T-helper 22 cell (primary cell): ENCODE results near the gene STAT6.

Experiments
- DNase-seq: peaks from one replicate; pipeline ENCODE4 v3.0.0-alpha.2; 2020; ENCODE audit warnings: low read depth

The STAT6 gene

DNA sequence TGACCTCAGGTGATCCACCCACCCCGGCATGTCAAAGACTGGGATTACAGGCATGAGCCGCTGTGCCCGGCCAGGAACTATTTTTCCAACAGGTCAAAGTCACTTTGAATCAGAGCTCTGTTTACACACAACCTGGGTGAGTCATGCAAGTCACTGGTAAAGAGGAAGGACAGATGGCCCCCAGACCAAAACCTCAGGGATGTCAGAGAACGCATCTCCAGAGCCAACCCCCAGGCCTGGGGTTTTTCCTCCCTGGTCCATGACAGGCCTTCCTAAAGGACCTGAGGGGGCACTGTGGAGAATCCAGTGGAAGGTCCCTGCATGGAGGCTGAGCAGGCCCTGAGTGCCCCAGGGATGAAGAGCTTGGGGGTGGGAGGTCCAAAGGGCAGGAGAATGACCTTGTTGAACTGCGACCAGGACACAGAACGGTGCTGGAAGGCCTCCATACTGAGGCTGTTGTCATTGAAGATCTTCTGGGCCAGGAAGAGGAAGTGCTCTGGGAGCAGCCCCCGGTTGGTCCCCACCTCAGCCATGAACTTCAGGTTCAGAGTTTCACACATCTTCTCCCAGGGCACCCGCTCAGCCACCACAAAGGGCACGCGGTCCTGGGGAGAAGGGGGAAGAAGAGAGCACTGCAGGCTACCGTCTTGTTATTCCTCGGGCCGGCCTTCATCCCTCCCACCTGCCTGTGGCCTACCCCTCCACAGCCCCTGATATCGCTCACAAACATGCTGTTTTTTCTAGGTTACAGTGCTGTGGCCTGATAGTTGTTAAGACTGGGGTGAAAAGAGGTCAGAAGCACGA, 9.1 kb downstream of the STAT6 start:
- no peak for DNase-seq

DNA sequence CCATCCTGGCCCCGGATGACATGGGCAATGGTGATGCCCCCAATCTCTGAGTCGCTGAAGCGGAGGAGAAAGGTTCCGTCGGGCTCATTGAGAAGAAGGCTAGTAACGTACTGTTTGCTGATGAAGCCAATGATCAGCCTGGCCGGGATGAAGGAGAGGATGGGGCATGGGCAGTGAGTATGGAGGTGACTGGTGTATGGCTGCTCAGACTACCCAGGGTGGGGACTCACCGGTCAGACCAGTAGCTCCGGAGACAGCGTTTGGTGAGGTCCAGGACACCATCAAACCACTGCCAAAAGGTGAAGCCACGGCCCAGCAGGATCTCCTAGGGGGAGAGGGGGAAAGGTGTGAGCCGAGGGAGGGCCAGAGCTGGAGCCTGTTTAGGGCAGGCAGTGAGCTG, 11.4 kb downstream of the STAT6 start:
- no peak for DNase-seq

DNA sequence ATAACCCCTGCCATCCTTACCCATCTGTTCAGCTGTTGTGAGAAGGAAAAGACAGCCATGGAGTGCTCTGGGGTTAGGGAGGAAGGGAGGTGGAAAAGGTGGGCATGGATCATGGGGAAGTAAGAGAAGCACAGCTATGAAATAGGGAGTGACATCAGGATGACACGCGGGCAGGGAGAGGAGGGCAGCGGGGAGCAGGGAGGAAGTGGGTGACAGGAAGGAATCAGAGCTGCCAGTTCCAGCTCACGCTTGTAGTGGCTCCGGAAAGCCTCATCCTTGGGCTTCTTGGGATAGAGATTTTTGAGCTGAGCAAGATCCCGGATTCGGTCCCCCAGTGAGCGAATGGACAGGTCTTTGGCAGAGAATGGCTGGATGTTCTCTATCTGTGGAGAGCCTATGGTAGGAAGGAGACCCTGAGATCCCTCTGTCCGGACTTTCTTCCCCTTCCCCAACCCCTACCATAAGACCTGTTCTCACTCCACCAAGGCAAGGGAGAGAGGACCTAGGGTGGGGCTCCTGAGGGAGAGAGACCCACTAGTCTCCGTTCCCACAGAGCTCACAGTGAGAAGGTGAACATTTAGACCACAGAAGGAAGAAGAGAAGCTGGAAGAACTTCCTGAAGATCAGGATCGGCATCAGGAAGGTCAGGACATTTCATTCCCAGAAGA, 12.0 kb downstream of the STAT6 start:
- DNase-seq = no peak

- no peak for DNase-seq
These were observed 12.6 kb downstream of the STAT6 start for GRCh38 chr12:57098546-57098945.

DNA sequence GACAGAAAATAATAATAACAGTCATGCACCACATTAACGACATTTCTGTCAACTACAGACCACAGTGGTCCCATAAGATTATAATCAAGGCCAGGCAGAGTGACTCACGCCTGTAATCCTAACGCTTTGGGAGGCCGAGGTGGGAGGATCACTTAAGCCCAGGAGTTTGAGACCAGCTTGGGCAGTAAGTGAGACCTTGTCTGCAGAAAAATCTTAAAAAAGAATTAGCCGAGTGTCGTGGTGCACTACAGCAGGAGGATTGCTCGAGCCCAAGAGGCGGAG, 13.7 kb downstream of the STAT6 start:
- DNase-seq = no peak

DNA sequence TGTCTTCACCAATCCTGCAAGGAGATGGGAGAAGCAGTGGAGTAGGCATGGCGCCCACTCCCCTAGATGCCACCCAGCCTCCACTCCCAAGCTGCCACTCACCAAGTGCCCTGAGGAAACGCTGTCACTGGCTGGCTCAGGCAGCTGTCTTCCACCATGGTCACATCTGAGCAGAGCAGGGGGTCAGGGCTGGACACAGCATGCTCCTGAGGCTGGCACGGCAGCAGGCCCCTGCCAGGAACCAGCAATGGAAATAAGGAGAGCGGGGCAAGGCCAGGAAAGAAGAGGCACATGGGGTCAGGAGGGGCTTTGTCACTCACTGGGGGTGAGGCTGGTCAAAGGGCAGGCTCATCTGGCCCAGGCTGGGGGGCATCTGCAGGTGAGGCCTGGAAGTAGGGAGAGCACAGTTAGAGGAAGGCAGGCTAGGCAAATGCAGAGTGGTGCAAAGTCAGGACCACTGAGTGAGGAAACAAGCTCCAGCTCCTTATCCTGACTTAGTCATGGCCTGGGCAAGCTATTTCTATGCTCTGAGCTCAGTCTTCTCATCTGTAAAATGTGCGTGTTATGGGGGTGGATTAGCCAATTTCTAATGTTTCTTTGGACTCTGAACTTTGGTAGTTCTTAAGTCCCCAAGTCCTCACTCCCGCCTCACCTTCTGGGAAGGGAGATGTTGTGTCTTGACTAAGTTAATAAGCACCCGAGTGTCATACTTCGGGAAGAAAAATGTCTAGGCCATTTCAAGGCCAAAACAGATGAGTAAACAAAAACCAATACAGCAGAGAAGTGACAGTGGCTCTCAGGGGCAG, 14.2 kb downstream of the STAT6 start:
- DNase-seq = no peak

DNA sequence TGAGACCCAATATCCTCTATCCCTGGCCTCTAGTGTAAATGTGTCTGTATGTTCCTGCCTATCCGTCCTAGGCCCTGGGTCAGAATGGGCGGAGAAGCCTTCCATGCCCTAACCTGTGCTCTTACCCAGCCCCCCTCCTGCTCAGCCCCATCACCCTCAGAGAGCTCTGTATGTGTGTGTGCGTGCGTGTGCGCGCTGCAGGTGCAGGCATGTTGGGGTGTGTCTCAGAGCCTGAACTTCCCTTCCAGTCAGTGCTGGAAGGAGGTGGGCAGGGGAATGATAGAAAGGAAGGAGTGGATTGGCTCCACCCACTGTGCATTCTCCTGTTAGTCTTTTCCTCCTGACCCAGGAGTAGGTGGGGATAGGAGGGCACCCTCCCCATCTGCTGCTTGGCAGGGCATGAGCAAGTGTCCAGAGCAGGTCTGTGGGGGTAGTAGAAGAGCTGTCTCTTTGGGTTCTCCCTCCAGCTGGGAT, 15.0 kb downstream of the STAT6 start:
- no peak for DNase-seq

GRCh38 chr12:57095440-57095839, 15.7 kb downstream of the STAT6 start:
- DNase-seq = no peak

DNA sequence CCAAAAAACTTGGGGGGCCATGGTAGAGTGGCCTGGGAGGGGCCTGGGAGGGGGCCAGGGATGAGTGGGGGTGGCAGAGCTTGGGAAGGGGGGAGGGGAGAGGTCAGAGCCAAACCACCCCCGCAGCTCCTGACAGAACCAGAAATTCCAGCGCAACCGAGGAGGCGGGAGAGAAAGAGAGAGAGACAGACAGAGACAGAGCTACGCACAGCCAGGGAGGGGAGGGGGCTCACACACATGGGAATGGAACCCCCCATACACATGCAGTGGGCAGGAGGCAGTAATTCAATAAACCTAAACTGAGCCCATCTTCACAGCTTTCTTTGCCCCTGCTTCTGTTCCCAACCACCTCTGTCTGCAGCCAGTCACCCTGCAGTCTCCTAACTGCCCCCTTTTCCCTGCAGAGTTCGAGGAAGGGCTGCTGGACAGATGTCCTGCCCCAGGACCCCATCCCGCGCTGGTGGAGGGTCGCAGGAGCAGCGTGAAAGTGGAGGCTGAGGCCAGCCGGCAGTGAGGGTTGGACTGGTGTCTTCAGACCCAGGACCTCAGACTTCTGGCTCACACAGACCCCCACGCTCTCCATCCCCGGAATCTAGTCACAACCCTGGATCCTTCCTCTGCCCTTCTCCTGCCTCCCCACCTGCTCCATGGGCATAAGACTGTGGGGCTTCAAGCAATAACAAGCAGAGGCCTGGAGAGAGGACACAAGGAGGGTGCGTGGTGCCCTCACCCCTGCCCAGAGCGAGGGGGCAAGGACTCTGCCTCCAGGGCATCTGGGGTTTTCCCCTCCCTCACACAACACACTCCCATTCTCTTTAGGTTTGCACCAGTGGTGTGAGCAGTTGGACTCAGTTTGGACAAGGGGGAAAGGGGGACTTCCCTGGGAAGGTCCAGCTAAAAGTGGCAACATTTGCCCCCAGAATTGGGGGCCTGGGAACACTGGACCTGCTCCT, 16.7 kb downstream of the STAT6 start:
- no peak for DNase-seq

DNA sequence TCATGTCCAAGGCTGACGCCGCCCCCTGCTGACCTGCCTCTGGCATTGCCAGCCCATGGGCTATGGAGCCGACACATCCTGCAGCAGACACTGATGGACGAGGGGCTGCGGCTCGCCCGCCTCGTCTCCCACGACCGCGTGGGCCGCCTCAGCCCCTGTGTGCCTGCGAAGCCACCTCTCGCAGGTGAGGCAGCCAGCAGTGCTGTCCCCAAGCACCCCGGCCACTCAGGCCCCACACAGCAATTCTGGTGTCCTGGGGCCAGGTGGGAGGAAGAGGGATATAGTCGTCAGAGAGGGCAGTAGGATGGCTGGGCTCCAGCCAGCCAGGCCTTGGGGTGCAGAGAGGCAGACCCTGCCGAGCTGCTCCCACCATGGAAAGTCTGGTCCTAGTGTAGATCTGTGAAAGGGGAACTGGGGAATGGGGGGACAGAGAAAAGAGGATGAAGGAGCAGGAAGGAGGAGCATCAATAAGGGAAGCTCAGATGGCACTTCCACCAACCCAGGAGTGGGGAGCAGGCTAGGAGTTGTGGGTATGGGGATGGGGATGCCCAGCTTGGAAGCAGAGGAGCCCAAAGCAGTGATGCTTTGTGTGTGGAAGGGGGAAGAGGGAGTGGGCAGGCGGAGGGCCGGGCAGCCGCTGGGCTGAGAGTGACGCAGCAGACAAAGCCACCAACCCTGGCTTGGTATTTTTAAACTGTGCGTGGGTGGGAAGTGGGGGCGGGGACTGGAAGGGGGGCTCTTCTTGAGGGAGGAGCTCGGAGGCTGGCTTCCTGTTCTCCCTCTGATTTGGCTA, 17.6 kb downstream of the STAT6 start:
- peak; percentile 28 for DNase-seq

DNA sequence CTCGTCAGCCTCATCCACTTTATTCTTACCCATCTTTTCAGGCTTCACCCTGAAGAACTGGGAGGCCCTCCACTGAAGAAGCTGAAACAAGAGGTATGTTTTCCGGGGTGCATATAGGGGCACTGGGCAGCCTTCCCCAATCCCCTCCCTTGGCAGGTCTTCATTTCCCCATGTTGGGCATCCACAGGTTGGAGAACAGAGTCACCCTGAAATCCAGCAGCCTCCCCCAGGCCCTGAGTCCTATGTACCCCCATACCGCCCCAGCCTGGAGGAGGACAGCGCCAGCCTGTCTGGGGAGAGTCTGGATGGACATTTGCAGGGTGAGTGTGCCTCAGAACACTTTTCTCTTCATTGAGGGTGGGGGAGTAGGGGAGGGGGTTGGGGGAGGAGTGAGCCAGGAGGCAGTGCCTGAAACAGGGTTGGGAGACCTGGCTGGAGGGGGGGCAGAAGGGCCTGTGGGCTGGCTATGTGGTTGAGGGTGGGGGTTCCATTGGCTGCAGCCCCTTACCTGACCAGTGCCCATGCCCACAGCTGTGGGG, 18.2 kb downstream of the STAT6 start:
- DNase-seq = no peak

GRCh38 chr12:57092529-57092862, 18.7 kb downstream of the STAT6 start:
- no peak for DNase-seq

DNA sequence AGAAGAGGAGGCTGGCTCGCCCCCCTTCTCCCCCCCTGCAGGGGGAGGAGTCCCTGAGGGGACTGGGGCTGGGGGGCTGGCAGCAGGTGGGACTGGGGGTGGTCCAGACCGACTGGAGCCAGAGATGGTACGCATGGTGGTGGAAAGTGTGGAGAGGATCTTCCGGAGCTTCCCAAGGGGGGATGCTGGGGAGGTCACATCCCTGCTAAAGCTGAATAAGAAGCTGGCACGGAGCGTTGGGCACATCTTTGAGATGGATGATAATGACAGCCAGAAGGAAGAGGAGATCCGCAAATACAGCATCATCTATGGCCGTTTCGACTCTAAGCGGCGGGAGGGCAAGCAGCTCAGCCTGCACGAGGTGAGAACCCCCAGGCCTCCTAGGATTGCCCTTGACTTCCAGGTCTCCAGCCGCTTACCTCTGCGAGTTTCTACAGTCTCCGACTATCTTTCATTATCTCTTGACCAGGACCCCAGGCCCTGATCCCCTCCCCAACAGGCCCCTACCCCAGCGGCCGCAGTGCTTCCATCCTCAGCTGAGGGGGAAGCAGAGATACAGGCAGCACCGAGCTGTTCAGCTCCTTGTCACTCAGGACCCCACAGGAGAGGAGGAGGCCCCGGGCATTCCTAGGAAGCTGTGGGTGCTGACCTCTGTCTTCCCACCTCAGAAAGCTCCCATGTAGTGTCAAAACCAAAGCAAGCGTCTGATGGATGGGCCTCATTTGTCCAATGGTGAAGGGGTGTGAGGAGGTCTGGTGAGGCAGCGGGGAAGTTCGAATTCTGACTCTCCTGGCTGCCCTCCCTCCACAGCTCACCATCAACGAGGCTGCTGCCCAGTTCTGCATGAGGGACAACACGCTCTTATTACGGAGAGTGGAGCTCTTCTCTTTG, 19.3 kb downstream of the STAT6 start:
- no peak for DNase-seq

- no peak for DNase-seq
These were observed 20.1 kb downstream of the STAT6 start for GRCh38 chr12:57090924-57091637.

- no peak for DNase-seq
These were observed 20.7 kb downstream of the STAT6 start for GRCh38 chr12:57090490-57090889.

DNA sequence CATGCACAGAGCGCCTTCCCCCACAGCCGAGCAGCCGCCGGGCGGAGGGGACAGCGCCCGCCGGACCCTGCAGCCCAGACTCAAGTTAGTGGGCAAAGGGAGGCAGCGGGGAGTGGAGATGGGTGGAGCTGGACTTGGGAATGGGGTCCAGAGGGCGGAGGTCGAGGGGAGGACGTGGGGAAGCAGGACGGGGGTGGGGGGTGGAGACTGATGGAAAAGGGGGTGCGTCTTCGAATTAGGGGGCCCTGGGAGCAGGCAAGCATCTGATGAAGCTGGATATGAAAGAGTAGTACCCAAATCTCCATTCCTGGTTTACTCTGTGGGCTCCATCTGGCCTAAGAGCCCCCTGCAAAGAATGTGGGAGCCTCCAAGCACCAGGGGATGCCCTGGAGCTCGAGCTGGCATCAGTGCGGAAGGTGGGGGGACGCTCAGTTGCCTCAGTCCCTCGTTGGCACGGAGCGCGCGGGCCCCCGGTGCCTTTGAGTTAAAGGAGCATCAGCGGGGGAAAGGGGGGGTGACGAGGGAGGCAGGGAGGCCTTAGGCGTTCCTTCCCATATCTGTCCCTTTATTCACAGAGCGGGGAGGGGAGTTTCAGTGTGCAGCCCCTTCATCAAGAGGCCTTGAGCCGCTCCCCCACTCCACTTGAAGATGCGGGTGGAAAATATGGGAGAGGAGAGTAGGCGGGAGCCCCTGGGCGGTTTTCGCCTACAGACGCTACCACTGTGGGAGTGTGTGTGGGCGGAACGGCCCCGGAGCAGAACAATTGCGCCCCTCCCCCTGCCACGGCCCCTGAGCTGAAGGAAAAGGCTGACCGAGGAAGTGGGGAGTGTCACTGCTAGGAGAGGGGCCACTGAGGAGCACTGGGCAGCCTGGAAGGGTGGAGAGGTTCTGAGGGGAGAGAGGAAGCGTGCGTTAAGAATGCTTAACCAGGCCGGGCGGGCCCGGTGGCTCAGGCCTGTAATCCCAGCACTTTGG, 21.6 kb downstream of the STAT6 start:
- DNase-seq = no peak

DNA sequence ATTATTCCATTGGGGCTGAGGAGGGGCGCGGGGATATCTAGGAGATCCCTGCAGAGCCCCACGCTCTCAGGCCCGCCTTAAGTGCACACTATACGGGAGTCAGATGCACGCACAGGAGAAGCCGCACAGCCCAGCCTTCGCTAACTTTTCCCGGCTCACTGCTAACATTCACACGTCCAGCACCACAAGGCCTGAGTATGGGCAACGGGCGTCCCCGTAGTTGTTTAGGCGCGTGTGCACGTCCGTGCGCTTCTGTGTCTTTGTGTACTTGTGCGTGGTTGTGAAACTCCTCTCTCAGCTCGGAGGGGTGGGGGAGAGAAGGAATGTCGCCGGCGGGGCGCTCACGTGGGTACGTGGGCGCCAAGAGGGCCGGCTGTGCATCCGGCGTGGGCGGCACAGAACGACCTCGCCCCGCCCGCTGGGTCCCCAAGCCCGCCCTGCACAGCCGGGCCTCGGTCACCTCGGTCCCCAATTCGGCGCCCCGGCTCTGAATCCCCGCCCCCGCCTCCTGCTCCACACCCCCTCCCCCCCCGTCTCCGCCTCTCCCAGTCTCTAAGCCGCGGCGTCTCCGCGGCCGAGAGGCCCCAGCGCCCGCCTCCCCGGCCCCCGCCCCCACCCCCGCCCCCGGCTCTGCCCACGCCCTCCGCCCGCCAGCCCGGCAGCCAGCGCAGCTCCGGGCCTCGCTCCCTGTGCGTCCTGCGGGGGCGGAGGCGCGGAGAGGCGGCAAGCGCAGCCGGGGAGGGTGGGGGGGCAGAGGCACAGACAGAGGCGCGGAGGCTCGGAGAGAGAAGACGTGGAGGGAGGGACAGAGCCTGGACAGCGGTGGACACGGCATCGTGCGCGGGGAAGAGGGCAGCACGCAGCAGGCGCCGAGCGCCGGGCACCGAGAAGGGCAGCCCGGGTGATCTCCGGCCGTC, 22.6 kb downstream of the STAT6 start, which contains the start of gene NAB2:
Gene NAB2, plus strand, starts transcription at position 761 of the 917 bp plus-strand sequence. CDS start 158 bp downstream, outside the sequence.
- DNase-seq = peak; percentile 93
